ENCODE results near the gene ZNF558. TPM values are rescaled to one million over a fixed set of nuclear protein-coding genes. Genes with fewer than 3 reads are reported as not detected.

The ZNF558 gene
- 17.9 and 25.3 TPM in 2 replicates for total RNA-seq (ENCODE audit: low replicate concordance)

DNA sequence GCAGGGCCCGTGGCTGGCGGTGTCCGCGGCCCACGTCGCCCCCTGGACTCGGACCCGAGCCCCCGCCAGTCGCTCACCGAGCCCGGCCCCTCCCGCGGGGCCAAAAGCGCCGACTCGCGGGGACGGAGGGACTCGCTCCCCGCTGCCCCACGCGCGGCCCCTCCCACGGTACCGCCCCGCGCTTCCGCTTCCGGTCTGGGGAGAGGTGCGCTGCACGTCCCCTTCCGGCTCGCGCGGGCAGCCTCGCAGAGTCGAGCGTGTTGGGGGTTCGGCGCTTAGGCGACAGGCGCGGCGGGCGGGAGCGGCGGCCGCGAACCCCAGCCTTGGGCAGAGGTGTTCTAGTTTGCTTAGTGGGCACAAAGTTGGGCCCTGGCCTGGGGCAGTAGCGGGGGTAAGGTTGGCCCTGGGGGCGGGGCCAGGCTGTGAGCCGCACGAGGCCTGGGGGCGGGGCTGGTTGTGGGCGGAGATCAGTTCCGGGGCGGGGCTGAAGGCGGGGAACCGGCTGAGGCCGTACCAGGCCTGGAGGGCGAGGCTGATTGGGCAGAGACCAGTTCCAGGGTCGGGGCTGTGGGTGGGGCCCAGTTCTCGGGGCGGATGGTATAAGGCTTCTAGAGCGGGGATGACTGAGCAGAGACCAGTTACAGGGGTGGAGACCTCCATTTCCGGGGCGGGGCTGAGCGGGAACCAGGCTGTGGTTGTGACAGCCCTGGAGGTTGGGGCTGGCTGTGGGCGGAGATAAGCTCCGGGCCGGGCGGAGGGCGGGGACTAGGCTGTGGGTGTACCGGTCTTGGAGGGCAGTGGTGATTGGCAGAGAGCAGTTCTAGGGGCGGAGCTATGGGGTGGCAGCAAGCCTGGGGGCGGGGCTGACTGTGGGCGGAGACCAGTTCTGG, at the start of gene ZNF558, which contains the start of gene MBD3L1:
TSS of gene ZNF558 (minus strand) at position 173 of the 890 bp plus-strand sequence. CDS start 9,645 bp downstream, outside the sequence.
TSS of gene MBD3L1 (plus strand) at position 246 of the 890 bp plus-strand sequence. CDS start 10,302 bp downstream, outside the sequence.
- H3K4me3 ChIP-seq (ENCODE audit: low read depth, low read length): peak within 1 kb of the TSS; percentile 79
- DNase-seq (ENCODE audit: low read depth): peak; percentile 97
- TF ChIP-seq, protein P1, sequence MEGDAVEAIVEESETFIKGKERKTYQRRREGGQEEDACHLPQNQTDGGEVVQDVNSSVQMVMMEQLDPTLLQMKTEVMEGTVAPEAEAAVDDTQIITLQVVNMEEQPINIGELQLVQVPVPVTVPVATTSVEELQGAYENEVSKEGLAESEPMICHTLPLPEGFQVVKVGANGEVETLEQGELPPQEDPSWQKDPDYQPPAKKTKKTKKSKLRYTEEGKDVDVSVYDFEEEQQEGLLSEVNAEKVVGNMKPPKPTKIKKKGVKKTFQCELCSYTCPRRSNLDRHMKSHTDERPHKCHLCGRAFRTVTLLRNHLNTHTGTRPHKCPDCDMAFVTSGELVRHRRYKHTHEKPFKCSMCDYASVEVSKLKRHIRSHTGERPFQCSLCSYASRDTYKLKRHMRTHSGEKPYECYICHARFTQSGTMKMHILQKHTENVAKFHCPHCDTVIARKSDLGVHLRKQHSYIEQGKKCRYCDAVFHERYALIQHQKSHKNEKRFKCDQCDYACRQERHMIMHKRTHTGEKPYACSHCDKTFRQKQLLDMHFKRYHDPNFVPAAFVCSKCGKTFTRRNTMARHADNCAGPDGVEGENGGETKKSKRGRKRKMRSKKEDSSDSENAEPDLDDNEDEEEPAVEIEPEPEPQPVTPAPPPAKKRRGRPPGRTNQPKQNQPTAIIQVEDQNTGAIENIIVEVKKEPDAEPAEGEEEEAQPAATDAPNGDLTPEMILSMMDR (IDR thresholded peaks at IDR 0.05; ENCODE audit: insufficient read depth, low read length): no peak

DNA sequence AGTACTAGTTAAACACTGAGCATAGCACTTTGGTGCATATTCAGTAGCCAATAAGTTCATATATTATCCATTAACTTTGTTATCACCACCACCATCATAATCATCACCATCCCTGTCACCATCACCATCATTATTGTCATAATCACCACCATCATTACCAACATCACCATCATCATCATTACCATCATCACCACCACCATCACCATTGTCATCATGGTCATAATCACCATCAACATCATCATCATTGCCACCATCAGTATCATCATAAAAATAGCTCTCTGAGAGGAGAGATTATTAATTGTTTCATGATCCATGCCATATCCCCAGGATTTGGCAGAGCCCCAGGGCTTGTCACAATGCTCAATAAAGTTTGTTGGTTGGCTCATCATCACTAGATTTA, 49.4 kb upstream of the ZNF558 start:
- no peak overlapping the region for H3K4me3 ChIP-seq (ENCODE audit: low read depth, low read length)
- no peak for DNase-seq (ENCODE audit: low read depth)
- TF ChIP-seq, protein P1 (IDR thresholded peaks at IDR 0.05; ENCODE audit: insufficient read depth, low read length): no peak

DNA sequence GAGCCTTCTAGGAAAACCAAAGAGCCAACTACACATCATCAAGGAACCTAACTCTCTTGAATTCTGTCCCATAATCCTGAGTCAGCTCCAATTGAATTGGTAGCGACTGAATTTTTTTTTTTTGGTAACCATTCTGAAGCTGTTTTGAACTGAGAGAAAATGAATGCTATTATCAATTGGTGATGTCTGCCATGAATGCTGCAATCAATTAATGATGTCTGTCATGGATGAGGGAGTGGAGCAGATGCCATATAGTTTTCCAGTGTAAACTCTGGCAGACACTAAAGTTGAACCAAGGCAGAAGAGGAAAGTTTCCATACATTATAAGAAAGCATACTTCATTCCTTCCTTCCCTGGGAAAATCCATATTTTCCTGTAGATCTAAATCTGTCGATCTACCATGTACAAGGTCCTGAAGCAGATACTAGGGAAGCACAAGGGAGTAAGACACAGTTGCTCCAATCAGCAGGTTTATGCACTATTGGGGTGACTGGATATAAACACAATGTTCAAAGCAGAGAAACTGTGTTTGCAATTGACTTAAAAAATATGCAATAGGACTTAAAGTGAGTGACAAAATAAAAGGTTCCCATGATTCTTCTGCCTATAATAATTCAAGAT, 48.9 kb upstream of the ZNF558 start:
- no peak overlapping the region for H3K4me3 ChIP-seq (ENCODE audit: low read depth, low read length)
- TF ChIP-seq, protein P1 (IDR thresholded peaks at IDR 0.05; ENCODE audit: insufficient read depth, low read length): no peak
- no peak for DNase-seq (ENCODE audit: low read depth)

DNA sequence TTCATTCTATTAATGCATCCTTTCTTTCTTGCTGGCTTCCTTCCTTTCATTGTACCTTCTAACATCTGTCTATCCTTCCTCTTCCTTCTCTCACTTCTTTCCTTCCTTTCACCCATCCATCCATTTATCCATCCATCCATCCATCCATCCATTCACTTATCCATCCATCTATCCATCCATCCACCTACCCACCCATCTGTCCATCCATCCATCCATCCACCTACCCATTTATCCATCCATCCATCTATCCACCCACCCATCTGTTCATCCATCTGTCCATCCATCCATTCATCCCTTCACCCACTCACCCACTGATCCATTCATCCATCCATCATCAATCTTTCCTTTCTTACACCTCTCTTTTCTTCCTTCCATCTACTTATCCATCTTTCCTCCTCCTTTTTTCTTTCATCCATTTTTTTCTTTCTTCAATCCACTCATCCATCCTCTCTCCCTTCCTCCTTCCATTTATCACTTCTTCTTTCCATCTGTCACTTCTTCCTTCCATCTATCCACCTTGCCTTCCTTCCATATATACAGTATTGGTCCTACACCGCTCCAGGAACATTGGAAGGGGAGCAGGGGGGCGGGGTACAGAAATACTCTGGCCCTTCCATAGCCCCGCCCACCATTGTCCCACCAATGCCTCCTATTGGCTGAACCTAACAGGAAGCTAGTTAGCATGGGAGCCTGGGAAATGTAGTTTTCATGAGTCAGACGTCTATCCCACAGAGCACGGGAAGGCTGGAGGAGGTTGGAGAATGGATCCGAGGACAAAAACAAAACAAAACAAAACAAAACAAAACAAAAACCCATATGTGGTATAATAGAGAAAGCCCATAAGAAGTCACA, 46.0 kb upstream of the ZNF558 start:
- TF ChIP-seq, protein P1 (IDR thresholded peaks at IDR 0.05; ENCODE audit: insufficient read depth, low read length): no peak
- no peak for DNase-seq (ENCODE audit: low read depth)
- no peak overlapping the region for H3K4me3 ChIP-seq (ENCODE audit: low read depth, low read length)

DNA sequence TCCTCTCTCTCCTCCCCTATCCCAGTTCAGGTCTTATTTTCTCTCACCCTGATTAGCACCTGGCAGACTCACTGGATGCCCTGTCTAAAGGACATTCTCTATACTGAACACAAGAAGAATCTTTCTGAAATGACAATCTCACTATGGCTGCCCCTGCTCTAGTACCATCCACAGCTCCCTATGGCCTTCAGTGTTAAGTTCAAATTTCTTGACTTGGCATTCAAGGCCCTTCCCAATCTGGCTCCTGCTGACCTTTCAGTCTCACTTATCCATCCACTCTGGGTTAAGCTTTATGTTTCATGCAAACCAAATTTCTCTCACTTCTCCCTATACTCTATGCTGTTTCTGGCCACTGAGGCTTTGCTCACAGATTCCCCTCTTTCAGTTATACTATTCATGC, 34.2 kb upstream of the ZNF558 start:
- H3K4me3 ChIP-seq (ENCODE audit: low read depth, low read length): no peak overlapping the region
- no peak for DNase-seq (ENCODE audit: low read depth)
- TF ChIP-seq, protein P1 (IDR thresholded peaks at IDR 0.05; ENCODE audit: insufficient read depth, low read length): no peak

DNA sequence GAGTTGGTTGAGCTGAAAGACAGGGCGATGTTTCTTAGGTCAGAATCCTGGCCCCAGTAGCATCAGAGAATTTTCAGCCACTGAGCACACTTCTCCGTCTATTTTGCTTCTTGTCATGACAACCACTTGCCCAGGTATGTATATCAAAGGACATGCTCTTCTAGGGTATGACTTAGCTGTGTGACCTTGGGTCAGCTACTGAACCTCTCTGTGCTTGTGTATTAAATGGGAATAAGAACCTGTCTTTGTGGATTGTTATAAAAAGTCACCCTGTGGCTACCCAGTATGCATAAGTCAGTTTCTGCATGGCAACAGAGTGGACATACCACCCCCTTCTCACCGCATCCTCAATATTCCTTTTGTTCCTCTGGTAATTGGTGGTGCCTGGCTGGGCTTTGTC, 26.2 kb upstream of the ZNF558 start:
- TF ChIP-seq, protein P1 (IDR thresholded peaks at IDR 0.05; ENCODE audit: insufficient read depth, low read length): no peak
- no peak overlapping the region for H3K4me3 ChIP-seq (ENCODE audit: low read depth, low read length)
- no peak for DNase-seq (ENCODE audit: low read depth)

All from fibroblast of the aortic adventitia (primary cell).